Mesothelial cell of epicardium (in vitro differentiated cells): Measurements from ENCODE around the gene ZNF648. TPM values are rescaled to one million over a fixed set of nuclear protein-coding genes. Genes with fewer than 3 reads are reported as not detected.
"Not testable (repeated sequence)": the region's sequence is repeated elsewhere in the genome, so short reads cannot be mapped to it uniquely, and the experiment has no call there.

Experiments
- DNase-seq, 2 experiments: peaks; one replicate each; pipeline ENCODE4 v3.0.0; 2021; ENCODE audit warnings: low spot score in 2 of 2; ENCODE audit not compliant: unreplicated experiment in 2 of 2
- H3K27ac Mint-ChIP-seq: 2 replicates; pipeline ENCODE4 v1.8.0; 2021; ENCODE audit warnings: mixed read lengths
- H3K27me3 Mint-ChIP-seq: 2 replicates; pipeline ENCODE4 v1.8.0; 2021; ENCODE audit warnings: low read depth, mixed read lengths
- H3K36me3 Mint-ChIP-seq: 2 replicates; pipeline ENCODE4 v1.8.0; 2021; ENCODE audit warnings: mixed read lengths
- H3K4me1 Mint-ChIP-seq: 2 replicates; pipeline ENCODE4 v1.8.0; 2021; ENCODE audit warnings: mixed read lengths
- H3K4me3 Mint-ChIP-seq: 2 replicates; pipeline ENCODE4 v1.8.0; 2021; ENCODE audit warnings: mild to moderate bottlenecking, moderate library complexity, mixed read lengths
- H3K9me3 Mint-ChIP-seq: 2 replicates; pipeline ENCODE4 v1.8.0; 2021; ENCODE audit warnings: mixed read lengths
- total RNA-seq: library from RNA; stranded (reverse); gene quantifications from 3 replicates; pipeline ENCODE4 v1.2.1, GENCODE V29; 2021
- TF ChIP-seq, protein P1 (sequence below): fragments of 200-600 bp; sonication (generic); IDR thresholded peaks from one replicate; pipeline ENCODE4 v1.5.0; 2021; ENCODE audit warnings: antibody characterized with exemption; ENCODE audit not compliant: unreplicated experiment

ZNF648 gene
- total RNA-seq, 1 donor from 2014 or later = 0.09 TPM

DNA sequence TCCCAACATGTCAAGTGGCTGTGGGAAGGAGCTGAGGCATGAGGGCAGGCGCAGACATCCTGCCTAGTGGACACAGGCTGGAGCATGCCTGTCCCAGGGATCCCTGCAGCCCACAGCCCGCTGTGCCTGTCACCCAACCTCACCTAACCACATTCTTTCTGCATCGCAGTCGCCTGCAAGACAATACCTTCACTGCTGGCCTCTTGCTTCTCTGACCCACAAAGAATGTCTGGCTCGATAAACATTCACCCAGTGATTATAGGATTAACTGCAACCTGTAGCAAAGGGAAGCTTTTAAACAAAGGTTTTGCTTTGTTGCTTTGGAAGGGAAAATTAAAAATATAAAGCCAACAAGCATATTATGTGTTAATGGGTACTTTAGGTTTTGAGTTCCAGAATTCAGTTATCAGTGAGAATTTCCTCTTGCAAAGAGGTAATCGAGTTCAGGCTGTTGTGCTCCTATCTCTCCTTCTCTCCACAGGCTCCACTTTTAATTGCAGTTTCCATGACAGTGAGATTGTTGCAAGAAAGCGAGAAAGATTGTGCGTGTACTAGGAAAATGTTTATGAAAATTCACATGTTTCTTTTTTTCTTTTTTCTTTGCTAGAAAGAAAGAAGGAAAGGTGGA is 40.0 kb upstream of the ZNF648 start:
- Mint-ChIP-seq H3K36me3 (peaks cover 14% of the 10 kb centered on the region), H3K27me3 (no peaks in the 10 kb centered on the region), H3K9me3 (peaks cover 28% of the 10 kb centered on the region), H3K27ac (peak overlapping the region; percentile 98), H3K4me3 (peak overlapping the region; percentile 1), H3K4me1 (peaks cover 27% of the 10 kb centered on the region)
- TF ChIP-seq, protein P1, sequence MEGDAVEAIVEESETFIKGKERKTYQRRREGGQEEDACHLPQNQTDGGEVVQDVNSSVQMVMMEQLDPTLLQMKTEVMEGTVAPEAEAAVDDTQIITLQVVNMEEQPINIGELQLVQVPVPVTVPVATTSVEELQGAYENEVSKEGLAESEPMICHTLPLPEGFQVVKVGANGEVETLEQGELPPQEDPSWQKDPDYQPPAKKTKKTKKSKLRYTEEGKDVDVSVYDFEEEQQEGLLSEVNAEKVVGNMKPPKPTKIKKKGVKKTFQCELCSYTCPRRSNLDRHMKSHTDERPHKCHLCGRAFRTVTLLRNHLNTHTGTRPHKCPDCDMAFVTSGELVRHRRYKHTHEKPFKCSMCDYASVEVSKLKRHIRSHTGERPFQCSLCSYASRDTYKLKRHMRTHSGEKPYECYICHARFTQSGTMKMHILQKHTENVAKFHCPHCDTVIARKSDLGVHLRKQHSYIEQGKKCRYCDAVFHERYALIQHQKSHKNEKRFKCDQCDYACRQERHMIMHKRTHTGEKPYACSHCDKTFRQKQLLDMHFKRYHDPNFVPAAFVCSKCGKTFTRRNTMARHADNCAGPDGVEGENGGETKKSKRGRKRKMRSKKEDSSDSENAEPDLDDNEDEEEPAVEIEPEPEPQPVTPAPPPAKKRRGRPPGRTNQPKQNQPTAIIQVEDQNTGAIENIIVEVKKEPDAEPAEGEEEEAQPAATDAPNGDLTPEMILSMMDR = no peak
- DNase-seq = peak in 1 of 2 experiments; percentile 59

DNA sequence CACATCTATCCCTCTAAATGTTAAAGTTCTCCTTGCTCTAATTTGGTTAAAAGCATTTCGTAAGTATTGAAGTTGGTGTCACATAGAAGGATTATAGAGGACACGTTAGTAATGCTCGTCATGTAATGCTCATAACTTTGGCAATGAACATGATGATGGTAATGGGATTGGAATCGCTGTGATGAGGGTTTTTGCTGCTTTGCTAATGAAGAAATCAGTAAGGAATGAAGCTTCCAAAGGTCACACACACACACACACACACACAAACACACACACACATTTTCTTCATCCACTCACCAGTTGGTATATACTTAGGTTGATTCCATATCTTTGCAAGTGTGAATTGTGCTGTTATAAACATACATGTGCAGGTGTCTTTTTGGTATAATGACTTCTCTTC is 36.8 kb upstream of the ZNF648 start:
- Mint-ChIP-seq H3K9me3 (peaks cover 23% of the 10 kb centered on the region), H3K4me1 (peaks cover 35% of the 10 kb centered on the region), H3K36me3 (peaks cover 14% of the 10 kb centered on the region), H3K4me3 (no peak overlapping the region), H3K27me3 (no peaks in the 10 kb centered on the region), H3K27ac (no peak overlapping the region)
- TF ChIP-seq, protein P1 = no peak
- DNase-seq = no peak

DNA sequence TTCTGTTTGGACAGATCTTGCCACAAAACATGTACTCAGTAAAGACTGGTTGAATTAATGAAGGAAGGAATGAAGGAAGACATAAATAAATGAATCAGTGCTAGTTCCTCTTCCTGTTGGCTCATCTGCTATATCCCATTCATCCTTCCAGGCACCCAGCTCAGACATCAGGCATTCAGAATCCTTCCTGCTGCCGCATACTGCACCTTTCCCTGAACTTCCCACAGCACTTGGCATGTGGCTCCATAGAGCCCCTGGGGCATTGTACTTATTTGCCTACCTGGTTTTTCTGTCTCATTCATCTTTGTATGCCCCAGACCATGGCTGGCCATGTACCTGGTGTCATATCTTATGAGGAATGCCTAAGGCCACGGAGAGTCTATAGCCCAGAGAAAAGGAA is 34.4 kb upstream of the ZNF648 start:
- Mint-ChIP-seq H3K9me3 (peaks cover 21% of the 10 kb centered on the region), H3K4me1 (peaks cover 23% of the 10 kb centered on the region), H3K36me3 (peaks cover 12% of the 10 kb centered on the region), H3K27ac (peak overlapping the region; percentile 45), H3K4me3 (no peak overlapping the region), H3K27me3 (no peaks in the 10 kb centered on the region)
- TF ChIP-seq, protein P1 = no peak
- no peak for DNase-seq

DNA sequence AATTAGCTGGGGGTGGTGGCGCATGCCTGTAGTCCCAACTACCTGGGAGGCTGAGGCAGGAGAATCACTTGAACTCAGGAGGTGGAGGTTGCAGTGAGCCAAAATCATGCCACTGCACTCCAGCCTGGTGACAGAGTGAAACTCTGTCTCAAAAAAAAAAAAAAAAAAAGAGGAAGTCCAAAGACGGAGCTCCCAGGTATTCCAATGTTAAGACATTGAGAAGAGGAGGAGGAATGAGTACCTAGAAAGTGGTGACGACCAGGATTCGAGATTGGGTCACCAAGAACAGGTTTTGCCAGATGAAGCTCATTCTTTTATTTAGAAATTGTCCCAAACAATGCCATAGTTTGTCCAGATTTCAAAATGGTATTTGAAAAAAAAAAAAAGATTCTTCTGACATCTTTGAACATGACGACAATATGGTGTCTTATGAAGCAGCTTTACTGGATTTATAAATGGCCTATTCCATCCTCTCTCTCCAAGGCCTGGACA is 33.0 kb upstream of the ZNF648 start:
- H3K27ac Mint-ChIP-seq, H3K36me3 Mint-ChIP-seq, H3K27me3 Mint-ChIP-seq, DNase-seq, H3K4me3 Mint-ChIP-seq: not testable (repeated sequence)
- Mint-ChIP-seq H3K9me3 (peaks cover 11% of the 10 kb centered on the region), H3K4me1 (peaks cover 18% of the 10 kb centered on the region)

DNA sequence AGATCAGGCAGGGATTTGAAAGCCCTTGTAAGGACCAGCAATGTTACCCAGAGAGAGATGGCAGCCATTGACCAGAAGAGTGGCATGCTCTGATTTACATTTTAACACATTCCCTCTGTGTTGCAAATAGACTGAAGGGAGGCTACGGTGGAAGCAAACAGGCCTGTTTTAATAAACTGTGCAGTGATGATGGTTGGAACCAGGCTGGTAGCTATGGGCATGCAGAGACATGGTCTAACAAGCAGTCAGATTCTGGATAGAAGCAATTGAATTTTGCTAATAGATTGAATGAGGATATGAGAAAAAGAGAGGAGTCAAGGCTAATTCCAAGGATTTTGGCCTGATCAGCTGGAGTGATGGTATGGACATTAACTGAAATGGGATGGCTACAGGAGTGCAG is 32.3 kb upstream of the ZNF648 start:
- H3K36me3 Mint-ChIP-seq = no peaks in the 10 kb centered on the region
- H3K9me3 Mint-ChIP-seq = peaks cover 4% of the 10 kb centered on the region
- peaks cover 18% of the 10 kb centered on the region for H3K4me1 Mint-ChIP-seq
- TF ChIP-seq, protein P1 = no peak
- no peaks in the 10 kb centered on the region for H3K27me3 Mint-ChIP-seq
- H3K4me3 Mint-ChIP-seq = no peak overlapping the region
- DNase-seq = no peak
- H3K27ac Mint-ChIP-seq = no peak overlapping the region

DNA sequence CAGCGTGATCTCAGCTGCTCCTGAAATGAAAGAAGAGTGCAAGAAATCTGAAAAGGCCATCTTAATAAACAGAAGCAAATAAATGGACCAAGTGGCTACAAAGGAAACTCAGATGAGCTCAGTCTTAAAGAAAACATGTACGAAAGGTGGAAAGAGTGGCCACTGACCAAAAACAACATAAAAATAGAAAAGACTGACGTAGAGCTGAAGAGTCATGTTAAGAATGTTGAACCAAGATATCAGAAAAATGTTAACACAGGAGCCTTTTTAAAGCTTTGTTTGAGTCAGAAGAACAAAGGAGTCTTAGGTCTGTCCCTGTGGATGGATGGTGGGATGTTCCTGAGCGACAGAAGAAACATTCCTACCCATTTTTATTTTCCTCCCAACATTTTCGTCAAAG is 30.8 kb upstream of the ZNF648 start:
- Mint-ChIP-seq H3K27me3 (no peaks in the 10 kb centered on the region), H3K9me3 (no peaks in the 10 kb centered on the region), H3K4me1 (peaks cover 27% of the 10 kb centered on the region), H3K27ac (peak overlapping the region; percentile 81), H3K36me3 (no peaks in the 10 kb centered on the region), H3K4me3 (no peak overlapping the region)
- no peak for DNase-seq
- TF ChIP-seq, protein P1 = no peak
